SK-N-MC (cell line): ENCODE measurements around the gene TRIM43B.
"Not testable (repeated sequence)": the region's sequence is repeated elsewhere in the genome, so short reads cannot be mapped to it uniquely, and the experiment has no call there.

Source experiments
- DNase-seq: peaks from one replicate; pipeline ENCODE4 v3.0.0-alpha.2; 2011; ENCODE audit warnings: low read depth, low spot score
- H3K27ac ChIP-seq: fragments of 200-600 bp; sonication (generic); 2 replicates; pipeline ENCODE4 v1.5.1; 2016; ENCODE audit warnings: mixed run types
- H3K36me3 ChIP-seq: fragments of 200-600 bp; sonication (generic); 2 replicates; pipeline ENCODE4 v1.6.1; 2017; ENCODE audit warnings: antibody characterized with exemption, low read length, mixed read lengths; ENCODE audit not compliant: insufficient read depth
- H3K4me3 ChIP-seq: fragments of 200-600 bp; sonication (generic); 2 replicates; pipeline ENCODE4 v1.5.1; 2016
- H3K9ac ChIP-seq: fragments of 200-600 bp; sonication (generic); 2 replicates; pipeline ENCODE4 v1.8.0; 2017; ENCODE audit warnings: mixed run types, mixed read lengths; ENCODE audit not compliant: insufficient read length
- H3K9me3 ChIP-seq: fragments of 200-600 bp; sonication (generic); 2 replicates; pipeline ENCODE4 v1.6.1; 2017; ENCODE audit warnings: low read depth, mild to moderate bottlenecking, antibody characterized with exemption, low read length, moderate library complexity, mixed read lengths

The TRIM43B gene

DNA sequence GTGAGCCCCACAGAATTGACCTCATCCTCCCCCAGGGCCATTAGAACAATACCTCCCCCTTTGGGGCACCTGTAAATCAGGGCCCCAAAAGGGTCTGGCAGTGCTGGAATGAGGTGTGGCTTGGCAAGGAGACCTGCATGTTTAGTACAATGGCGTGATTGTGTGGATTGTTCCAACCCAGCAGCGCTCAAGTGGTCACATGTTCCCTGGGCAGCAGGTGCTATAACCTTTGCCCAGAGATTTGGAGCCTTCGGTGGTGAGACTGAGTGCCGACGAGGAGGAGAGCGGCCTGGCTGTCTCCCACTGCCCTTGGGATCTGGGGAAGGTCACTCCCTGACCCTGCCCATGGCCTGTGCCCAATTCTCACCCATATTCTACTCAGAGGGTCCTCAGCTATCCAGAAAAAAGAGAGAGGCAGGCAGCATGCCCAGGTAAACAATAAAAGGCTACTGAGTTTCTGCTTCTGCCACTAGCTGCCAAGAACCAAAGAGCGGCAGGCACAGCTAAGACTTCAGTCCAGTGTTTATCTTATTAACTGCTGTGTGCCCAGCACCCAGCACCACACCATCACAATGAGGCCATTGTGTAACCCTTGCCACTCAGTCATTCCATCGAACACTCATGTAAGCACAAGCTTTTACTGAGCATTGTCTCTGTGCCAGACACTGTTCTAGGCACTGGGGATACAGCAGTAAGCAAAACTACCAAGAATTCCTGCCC lies 54.6 kb downstream of the TRIM43B start:
- H3K9me3 ChIP-seq, H3K36me3 ChIP-seq, H3K27ac ChIP-seq, H3K9ac ChIP-seq, H3K4me3 ChIP-seq, DNase-seq: not testable (repeated sequence)

DNA sequence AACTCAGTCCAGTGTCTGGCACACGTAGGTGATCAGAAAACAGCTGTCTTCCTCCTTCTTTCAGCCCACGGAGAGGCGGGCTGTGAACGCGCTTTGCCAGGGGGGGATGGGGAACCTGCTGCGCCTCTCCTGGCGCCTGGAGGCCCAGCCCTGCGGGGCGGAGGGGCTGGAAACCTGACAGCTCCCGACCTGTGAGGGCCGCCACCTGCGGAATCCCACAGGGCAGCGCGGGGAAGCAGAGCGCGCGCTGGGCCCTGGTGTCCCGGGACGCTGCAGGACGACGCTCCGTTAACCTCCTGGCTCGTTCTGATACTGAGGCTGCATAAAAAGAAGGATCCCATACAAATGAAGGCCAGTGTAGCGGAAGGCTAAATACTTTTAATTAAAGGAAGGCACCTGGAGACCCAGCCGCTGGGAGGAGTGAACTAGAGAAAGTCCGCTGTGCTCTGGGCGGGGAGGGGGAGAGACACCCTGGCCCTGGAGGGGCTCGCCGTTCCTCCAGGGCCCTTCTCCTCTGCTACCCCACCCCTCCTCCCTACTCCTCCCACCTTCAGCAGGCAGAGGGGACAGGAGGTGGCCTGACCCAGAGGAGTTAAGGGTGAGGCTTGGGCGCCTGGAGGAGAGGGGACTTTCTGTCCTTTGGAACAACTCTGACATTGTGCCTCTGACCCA lies 57.2 kb downstream of the TRIM43B start:
- H3K27ac ChIP-seq, DNase-seq, H3K36me3 ChIP-seq, H3K9me3 ChIP-seq, H3K9ac ChIP-seq, H3K4me3 ChIP-seq: not testable (repeated sequence)
